Gastrocnemius medialis (tissue), 4 donors: ENCODE results near the gene RSPO3.

Source experiments
- CTCF ChIP-seq, 5 experiments: fragments of 450-650 bp in 3 of 5; fragments of 200-600 bp in 2 of 5; sonication (generic) in 2 of 5; IDR thresholded peaks in 4 of 5; conservative IDR thresholded peaks in 1 of 5; 1 replicate in 4 of 5; 2 replicates in 1 of 5; pipeline ENCODE4 v1.5.1; 2016 to 2019; ENCODE audit warnings: antibody characterized with exemption in 5 of 5, mild to moderate bottlenecking in 3 of 5, moderate library complexity in 3 of 5
- POLR2A ChIP-seq, 2 donors: fragments of 450-650 bp; IDR thresholded peaks; one replicate each; pipeline ENCODE4 v1.6.1; 2017; ENCODE audit warnings: antibody characterized with exemption in 2 of 2, mild to moderate bottlenecking in 2 of 2, moderate library complexity in 2 of 2

DNA sequence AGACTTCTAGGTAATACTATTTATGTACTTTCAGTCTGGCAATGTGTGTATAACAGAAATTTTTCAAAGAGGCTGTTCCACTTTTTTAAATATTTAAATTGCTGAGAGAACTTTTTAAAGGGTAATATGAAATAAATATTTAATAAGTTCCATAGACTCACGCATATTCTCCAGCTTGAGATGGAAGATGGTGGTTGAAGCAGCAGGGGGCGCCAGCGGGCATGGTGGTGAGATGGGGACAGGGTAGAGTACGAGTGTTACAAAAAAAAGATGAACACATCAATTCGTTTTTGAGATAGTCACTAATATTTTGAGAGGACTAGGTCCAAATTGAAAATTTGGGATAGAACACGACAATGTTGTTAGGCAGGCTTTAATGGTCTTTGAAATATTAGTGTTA lies 68.4 kb downstream of the RSPO3 start:
- TF ChIP-seq CTCF (IDR thresholded peaks at IDR 0.05 in 4 of 5, conservative IDR thresholded peaks at IDR 0.05 in 1 of 5) (peak; percentile 15 to 45 (median 22)), POLR2A (IDR thresholded peaks at IDR 0.05) (no peak)
